ENCODE results near the gene CTTNBP2. TPM values are rescaled to one million over a fixed set of nuclear protein-coding genes. Genes with fewer than 3 reads are reported as not detected.

Gene CTTNBP2
- total RNA-seq, 6 experiments from 2014 or later = not detected

GRCh38 chr7:117689406-117689805 lies 183.8 kb downstream of the CTTNBP2 start:
- H3K27me3 Mint-ChIP-seq (ENCODE audit: insufficient read depth) = no peaks in the 10 kb centered on the region; the same call in 1 of the 2 replicates

GRCh38 chr7:117688126-117688525 lies 185.1 kb downstream of the CTTNBP2 start:
- Mint-ChIP-seq H3K4me3 (no peak overlapping the region), H3K36me3 (ENCODE audit: low read depth) (no peaks in the 10 kb centered on the region), H3K27me3 (ENCODE audit: insufficient read depth) (no peaks in the 10 kb centered on the region; the same call in 1 of the 2 replicates), H3K27ac (no peak overlapping the region), H3K9me3 (peaks cover 33% of the 10 kb centered on the region), H3K4me1 (ENCODE audit: low read depth) (no peaks in the 10 kb centered on the region)
- no peak for TF ChIP-seq CTCF (IDR thresholded peaks at IDR 0.05)
- DNase-seq = no peak

More at GRCh38 chr7:117689406-117689805, 183.8 kb downstream of the CTTNBP2 start:
- DNase-seq = no peak
- H3K9me3 Mint-ChIP-seq = peaks cover 34% of the 10 kb centered on the region
- H3K4me1 Mint-ChIP-seq (ENCODE audit: low read depth) = no peaks in the 10 kb centered on the region
- no peaks in the 10 kb centered on the region for H3K36me3 Mint-ChIP-seq (ENCODE audit: low read depth)
- no peak overlapping the region for H3K27ac Mint-ChIP-seq
- no peak overlapping the region for H3K4me3 Mint-ChIP-seq
- no peak for TF ChIP-seq CTCF (IDR thresholded peaks at IDR 0.05)

- peaks cover 22% of the 10 kb centered on the region for H3K9me3 Mint-ChIP-seq
- no peak for TF ChIP-seq CTCF (IDR thresholded peaks at IDR 0.05)
- H3K4me1 Mint-ChIP-seq (ENCODE audit: low read depth) = no peaks in the 10 kb centered on the region
- no peak overlapping the region for H3K4me3 Mint-ChIP-seq
- DNase-seq = no peak
- H3K36me3 Mint-ChIP-seq (ENCODE audit: low read depth) = no peaks in the 10 kb centered on the region
- no peak overlapping the region for H3K27ac Mint-ChIP-seq
- no peaks in the 10 kb centered on the region; the same call in 1 of the 2 replicates for H3K27me3 Mint-ChIP-seq (ENCODE audit: insufficient read depth)
Measured at GRCh38 chr7:117686311-117686935, 186.8 kb downstream of the CTTNBP2 start.

GRCh38 chr7:117685795-117686194 lies 187.4 kb downstream of the CTTNBP2 start:
- no peak overlapping the region for H3K27ac Mint-ChIP-seq
- no peaks in the 10 kb centered on the region for H3K4me1 Mint-ChIP-seq (ENCODE audit: low read depth)
- DNase-seq = no peak
- no peaks in the 10 kb centered on the region for H3K36me3 Mint-ChIP-seq (ENCODE audit: low read depth)
- no peak for TF ChIP-seq CTCF (IDR thresholded peaks at IDR 0.05)
- H3K27me3 Mint-ChIP-seq (ENCODE audit: insufficient read depth) = no peaks in the 10 kb centered on the region; the same call in 1 of the 2 replicates
- H3K9me3 Mint-ChIP-seq = peaks cover 18% of the 10 kb centered on the region
- H3K4me3 Mint-ChIP-seq = no peak overlapping the region

GRCh38 chr7:117683430-117684175 lies 189.6 kb downstream of the CTTNBP2 start:
- no peaks in the 10 kb centered on the region for H3K36me3 Mint-ChIP-seq (ENCODE audit: low read depth)
- DNase-seq = no peak
- H3K27ac Mint-ChIP-seq = no peak overlapping the region
- no peak for TF ChIP-seq CTCF (IDR thresholded peaks at IDR 0.05)
- H3K4me3 Mint-ChIP-seq = no peak overlapping the region
- no peaks in the 10 kb centered on the region for H3K27me3 Mint-ChIP-seq (ENCODE audit: insufficient read depth)
- H3K4me1 Mint-ChIP-seq (ENCODE audit: low read depth) = no peaks in the 10 kb centered on the region
- H3K9me3 Mint-ChIP-seq = peaks cover 4% of the 10 kb centered on the region; the same call in 1 of the 2 replicates
